ENCODE measurements around the gene POU6F2.

The POU6F2 gene

GRCh38 chr7:39261771-39262170 lies 284.1 kb downstream of the POU6F2 start:
- no peak for TF ChIP-seq NFIC (IDR thresholded peaks at IDR 0.05)
- no peak for TF ChIP-seq MAX (IDR thresholded peaks at IDR 0.05)
- TF ChIP-seq CREB1 (IDR thresholded peaks at IDR 0.05; ENCODE audit: low read depth): no peak
- no peak for TF ChIP-seq EP300 (IDR thresholded peaks at IDR 0.05; ENCODE audit: borderline replicate concordance)
- TF ChIP-seq YY1 (IDR thresholded peaks at IDR 0.05; ENCODE audit: low read depth): no peak
- TF ChIP-seq CEBPB (IDR thresholded peaks at IDR 0.05): no peak
- no peak for TF ChIP-seq TEAD4 (IDR thresholded peaks at IDR 0.05)
- TF ChIP-seq USF1 (IDR thresholded peaks at IDR 0.05): no peak
- no peak for TF ChIP-seq TAF1 (IDR thresholded peaks at IDR 0.05; ENCODE audit: low read depth)
- TF ChIP-seq TCF12 (IDR thresholded peaks at IDR 0.05; ENCODE audit: low read depth): no peak
- no peak for TF ChIP-seq REST (IDR thresholded peaks at IDR 0.05; ENCODE audit: low read depth)

GRCh38 chr7:39265641-39266591 lies 288.2 kb downstream of the POU6F2 start:
- TF ChIP-seq CREB1 (IDR thresholded peaks at IDR 0.05; ENCODE audit: low read depth) (no peak), YY1 (IDR thresholded peaks at IDR 0.05; ENCODE audit: low read depth) (no peak), CEBPB (IDR thresholded peaks at IDR 0.05) (no peak), TEAD4 (IDR thresholded peaks at IDR 0.05) (no peak)

GRCh38 chr7:39269034-39269433 lies 291.3 kb downstream of the POU6F2 start:
- TF ChIP-seq YY1 (IDR thresholded peaks at IDR 0.05; ENCODE audit: low read depth): no peak
- no peak for TF ChIP-seq CEBPB (IDR thresholded peaks at IDR 0.05)
- no peak for TF ChIP-seq TCF12 (IDR thresholded peaks at IDR 0.05; ENCODE audit: low read depth)
- TF ChIP-seq CREB1 (IDR thresholded peaks at IDR 0.05; ENCODE audit: low read depth): no peak
- TF ChIP-seq TEAD4 (IDR thresholded peaks at IDR 0.05): no peak
- TF ChIP-seq TAF1 (IDR thresholded peaks at IDR 0.05; ENCODE audit: low read depth): no peak
- no peak for TF ChIP-seq FOXM1 (IDR thresholded peaks at IDR 0.05; ENCODE audit: borderline replicate concordance, low read depth)
- TF ChIP-seq USF1 (IDR thresholded peaks at IDR 0.05): no peak
- TF ChIP-seq ZBTB7A (IDR thresholded peaks at IDR 0.05; ENCODE audit: low read depth): no peak

GRCh38 chr7:39270018-39270417 lies 292.3 kb downstream of the POU6F2 start:
- no peak for TF ChIP-seq FOXM1 (IDR thresholded peaks at IDR 0.05; ENCODE audit: borderline replicate concordance, low read depth)
- TF ChIP-seq CEBPB (IDR thresholded peaks at IDR 0.05): no peak
- TF ChIP-seq NFIC (IDR thresholded peaks at IDR 0.05): no peak
- no peak for TF ChIP-seq TCF12 (IDR thresholded peaks at IDR 0.05; ENCODE audit: low read depth)
- no peak for TF ChIP-seq USF1 (IDR thresholded peaks at IDR 0.05)
- TF ChIP-seq EP300 (IDR thresholded peaks at IDR 0.05; ENCODE audit: borderline replicate concordance): no peak
- no peak for TF ChIP-seq CREB1 (IDR thresholded peaks at IDR 0.05; ENCODE audit: low read depth)
- no peak for TF ChIP-seq REST (IDR thresholded peaks at IDR 0.05; ENCODE audit: low read depth)
- no peak for TF ChIP-seq EGR1 (IDR thresholded peaks at IDR 0.05)
- no peak for TF ChIP-seq ZBTB7A (IDR thresholded peaks at IDR 0.05; ENCODE audit: low read depth)
- TF ChIP-seq RAD21 (IDR thresholded peaks at IDR 0.05; ENCODE audit: low read depth): no peak

- TF ChIP-seq TCF12 (IDR thresholded peaks at IDR 0.05; ENCODE audit: low read depth) (no peak), RAD21 (IDR thresholded peaks at IDR 0.05; ENCODE audit: low read depth) (no peak), REST (IDR thresholded peaks at IDR 0.05; ENCODE audit: low read depth) (no peak), EP300 (IDR thresholded peaks at IDR 0.05; ENCODE audit: borderline replicate concordance) (no peak), NFIC (IDR thresholded peaks at IDR 0.05) (peak; percentile 25; the same call in 1 of the 2 replicates)
Observed at GRCh38 chr7:39271402-39271801, 293.7 kb downstream of the POU6F2 start.
